GM04503 (cell line): ENCODE measurements around the gene PCNT.
"Not testable (repeated sequence)": the region's sequence is repeated elsewhere in the genome, so short reads cannot be mapped to it uniquely, and the experiment has no call there.

Source experiments
- DNase-seq: peaks from one replicate; pipeline ENCODE4 v3.0.0-alpha.2; 2012; ENCODE audit warnings: low read depth

Gene PCNT

DNA sequence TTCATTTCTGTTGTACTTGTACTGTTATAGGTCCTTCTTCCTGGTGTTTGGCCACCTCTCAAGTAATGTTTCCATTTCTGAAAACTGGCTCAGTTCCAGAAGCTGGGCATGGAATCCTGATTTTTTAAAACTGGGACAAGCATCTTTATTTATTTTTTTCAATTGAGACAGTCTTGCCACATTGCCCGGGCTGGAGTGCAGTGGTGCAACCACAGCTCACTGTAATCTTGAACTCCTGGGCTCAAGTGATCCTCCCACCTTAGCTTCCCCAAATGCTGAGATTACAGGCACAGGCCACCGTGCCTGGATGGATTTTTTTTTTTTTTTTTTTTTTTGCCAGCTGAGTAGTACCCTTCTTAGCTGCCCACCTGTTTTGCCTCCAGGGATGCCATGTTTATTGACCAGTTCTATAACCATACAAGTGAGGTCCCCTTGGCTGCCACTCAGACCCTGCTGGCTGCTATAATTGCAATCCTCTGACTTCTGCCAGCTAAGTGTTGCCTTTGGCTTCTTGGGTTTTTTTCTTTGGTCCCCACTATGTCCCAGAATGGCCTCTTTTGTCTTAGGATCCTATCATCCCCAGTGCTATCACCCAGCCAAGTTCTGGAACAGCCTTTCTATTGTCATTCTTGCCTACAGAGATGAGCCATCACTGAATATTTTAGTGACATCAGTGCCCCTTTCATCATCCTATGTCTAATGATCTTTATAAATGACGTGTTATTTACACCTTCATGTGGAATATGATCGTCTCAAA is 130.9 kb downstream of the PCNT start:
- DNase-seq, result no peak

DNA sequence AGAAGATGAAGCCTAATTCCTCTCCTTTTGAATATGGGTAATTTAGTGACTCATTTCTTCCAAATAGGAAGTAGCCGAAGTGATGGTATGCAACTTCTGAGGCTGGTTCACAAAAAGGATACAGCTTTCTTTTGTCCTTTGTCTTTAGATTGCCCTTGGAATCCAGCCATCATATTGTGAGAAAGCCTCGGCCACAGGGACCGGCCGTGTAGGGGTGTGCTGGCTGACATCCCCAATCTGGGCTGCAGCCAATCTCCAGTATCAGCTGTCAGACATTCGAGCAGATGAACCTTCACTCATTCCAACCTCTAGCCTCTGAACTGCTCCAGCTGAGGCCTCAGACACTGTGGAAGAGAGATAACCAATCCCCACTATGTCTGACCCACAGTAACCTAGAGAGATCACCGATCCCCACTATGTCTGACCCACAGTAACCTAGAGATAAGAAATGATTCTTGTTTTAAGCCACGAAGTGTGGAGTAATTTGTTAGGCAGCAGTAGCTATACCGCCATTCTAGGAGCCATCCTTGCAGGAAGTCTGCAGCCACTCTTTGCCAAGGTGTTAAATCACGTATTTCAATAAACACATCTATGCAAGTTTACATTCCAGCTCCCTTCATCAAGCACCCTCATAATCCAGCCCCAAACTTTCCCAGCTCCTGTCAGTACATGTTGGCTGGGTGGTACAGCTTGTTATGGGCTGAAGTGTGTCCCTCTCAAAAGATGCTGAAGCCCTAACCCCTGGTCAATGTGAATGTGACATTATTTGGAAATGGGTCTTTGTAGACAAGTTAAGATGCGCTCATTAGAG is 131.8 kb downstream of the PCNT start:
- no peak for DNase-seq

DNA sequence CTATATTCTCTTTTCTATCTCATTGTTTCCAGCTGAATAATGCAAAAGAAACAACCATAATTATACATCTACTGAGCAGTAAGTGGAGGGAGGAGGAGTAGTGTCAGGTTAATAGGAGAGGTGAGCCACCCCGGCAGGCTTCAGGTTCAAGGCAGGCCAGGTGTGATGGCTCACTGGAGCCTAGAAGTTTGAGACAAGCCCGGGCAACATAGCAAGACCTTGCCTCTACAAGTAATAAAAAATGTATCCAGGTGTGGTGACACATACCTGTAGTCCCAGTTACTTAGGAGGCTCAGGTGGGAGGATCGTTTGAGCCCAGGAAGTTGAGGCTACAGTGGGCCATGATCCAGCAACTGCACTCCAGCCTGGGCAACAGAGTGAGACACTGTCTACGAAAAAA is 132.8 kb downstream of the PCNT start:
- no peak for DNase-seq

GRCh38 chr21:46457801-46458314 is 133.9 kb downstream of the PCNT start:
- no peak for DNase-seq

DNA sequence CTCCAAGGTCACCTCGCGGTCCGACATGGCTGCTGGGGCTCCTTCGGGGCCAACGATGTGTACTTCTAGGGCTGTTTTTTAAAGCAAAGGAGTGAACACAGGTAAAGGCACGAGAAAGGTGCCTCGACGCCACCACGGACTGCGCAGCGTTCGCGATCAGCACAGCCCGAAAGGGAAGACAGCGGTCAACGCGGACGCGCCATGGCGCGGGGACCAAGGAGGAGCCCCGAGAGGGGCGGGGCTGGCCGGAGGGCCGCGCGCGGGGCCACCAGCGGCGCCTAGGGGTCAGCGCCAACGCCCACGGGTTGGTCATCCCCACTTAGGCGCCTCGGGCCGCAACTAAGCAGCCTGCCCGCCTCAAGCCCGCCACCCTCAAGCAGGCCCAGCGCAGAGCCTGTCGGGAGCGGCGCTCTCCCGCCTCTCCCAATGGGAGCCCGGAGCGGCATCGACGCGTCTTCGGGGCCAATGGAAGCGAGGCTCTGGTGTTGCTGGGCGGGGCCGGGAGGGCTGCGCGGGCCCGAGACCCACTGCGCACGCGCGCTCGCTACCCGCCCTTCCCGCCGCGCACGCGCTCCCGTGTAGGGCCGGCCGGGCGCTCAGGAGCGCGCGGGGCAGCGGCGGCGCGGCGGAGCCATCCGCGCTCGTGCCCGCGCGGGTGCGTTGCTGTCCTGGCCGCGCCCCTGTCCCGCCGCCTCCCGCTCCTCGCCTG is 134.5 kb downstream of the PCNT start, which contains the start of gene DIP2A:
Gene DIP2A, plus strand, starts transcription at position 577 of the 709 bp plus-strand sequence. CDS start 241 bp downstream, outside the sequence.
- DNase-seq, result peak; percentile 78

- DNase-seq, result no peak
These were observed 135.0 kb downstream of the PCNT start for GRCh38 chr21:46459024-46459355.

- DNase-seq, result no peak
These were observed 135.6 kb downstream of the PCNT start for GRCh38 chr21:46459356-46460112.

GRCh38 chr21:46461909-46462308 is 138.0 kb downstream of the PCNT start:
- DNase-seq, result no peak

GRCh38 chr21:46465153-46465552 is 141.2 kb downstream of the PCNT start:
- DNase-seq, result not testable (repeated sequence)

DNA sequence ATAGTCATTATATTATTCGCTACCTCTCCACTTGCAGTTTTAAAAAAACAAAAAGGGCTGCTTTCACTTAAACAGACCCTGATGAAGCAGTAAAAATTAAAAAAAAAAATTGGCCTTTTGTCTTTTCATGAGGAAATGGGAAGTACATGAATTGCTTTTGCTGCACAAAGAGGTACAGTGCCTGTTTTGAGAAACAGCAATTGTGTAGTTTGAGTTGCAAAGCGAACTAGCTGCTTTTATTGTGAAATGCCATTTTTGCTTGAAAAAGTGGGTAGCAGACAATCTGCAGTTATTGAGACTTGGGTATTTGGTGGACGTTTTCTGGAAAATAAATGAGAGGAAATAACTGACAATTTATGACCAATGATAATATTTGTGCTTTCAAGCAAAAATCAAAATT is 141.7 kb downstream of the PCNT start:
- DNase-seq, result no peak

DNA sequence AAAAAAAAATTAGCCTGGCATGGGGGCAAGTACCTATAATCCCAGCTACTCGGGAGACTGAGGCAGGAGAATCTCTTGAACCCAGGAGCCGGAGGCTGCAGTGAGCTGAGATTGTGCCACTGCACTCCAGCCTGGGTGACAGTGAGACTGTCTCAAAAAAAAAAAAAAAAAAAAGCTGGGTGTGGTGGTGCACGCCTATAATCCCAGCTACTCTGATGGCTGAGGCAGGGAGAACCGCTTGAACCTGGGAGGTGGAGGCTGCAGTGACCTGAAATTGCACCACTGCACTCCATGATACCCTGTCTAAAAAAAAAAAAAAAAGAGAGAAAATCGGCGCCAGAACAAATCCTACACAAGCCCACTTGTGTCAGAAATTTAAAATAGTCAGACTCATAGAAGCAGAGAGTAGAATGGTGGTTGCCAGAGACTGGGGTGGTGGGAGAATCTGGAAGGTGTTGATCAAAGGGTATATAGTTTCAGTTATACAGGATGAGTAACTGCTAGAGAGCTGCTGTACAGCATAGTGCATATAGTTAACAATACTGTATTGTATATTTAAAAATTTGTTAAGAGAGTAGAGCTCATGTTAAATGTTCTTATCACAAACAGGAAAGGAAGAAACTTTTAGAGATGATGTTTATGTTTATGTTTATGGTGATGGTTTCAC is 144.3 kb downstream of the PCNT start:
- DNase-seq, result no peak

- no peak for DNase-seq
These were observed 145.3 kb downstream of the PCNT start for GRCh38 chr21:46469275-46469674.

- no peak for DNase-seq
These were observed 147.6 kb downstream of the PCNT start for GRCh38 chr21:46471514-46471913.

DNA sequence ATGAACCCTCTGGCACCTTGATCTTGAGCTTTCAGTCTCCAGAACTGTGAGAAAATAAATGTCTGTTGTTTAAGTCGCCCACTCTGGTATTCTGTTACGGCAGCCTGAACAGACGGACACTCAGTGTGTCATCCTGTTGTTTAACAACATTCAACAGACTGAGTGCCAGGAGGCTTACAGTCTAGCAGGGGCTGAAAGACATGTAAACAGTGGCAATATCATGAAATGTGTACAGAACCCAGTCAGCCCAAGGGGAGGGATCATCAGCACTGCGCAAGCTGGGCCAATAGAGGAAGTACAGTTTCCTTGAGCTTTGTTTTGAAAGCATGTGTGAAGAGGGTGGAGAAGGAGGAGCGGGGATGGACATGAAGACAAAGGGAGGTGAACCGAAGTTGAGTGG is 148.3 kb downstream of the PCNT start:
- DNase-seq, result no peak

DNA sequence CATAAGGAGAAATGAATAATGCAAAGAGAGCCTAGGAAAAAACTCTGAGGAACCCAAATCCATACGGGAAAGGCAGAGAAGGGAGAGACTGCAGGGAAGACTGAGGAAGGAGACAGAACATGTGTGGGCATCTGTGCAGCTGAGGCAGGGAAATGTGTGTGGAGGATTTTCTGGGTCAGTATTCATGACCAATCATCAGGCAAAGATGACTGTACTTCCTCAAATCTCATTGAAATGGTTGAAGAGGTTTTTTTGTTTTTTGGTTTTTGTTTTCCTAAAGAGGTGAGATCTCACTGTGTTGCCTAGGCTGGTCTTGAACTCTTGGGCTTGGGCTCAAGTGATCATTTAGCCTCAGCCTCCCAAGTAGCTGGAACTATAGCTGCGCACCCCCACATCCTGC is 150.4 kb downstream of the PCNT start:
- DNase-seq, result no peak

DNA sequence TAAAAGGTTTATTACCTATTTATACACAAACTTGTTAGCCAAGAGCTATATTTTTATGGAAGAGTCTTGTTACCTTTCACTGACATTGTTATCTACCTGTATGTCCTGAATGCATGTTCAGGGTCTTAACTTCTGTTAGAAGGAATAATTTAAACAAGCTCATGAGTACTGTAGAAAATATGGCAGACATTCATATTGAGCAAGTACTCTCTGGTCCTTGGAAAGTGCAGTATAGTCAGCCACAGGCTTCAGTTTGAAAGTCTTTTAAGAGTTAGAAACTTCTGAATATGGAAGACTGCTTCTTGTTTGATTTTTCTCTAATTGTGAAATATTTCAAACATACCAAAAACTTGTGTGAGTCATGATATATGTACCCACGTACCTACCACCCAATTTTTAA is 151.3 kb downstream of the PCNT start:
- no peak for DNase-seq

GRCh38 chr21:46477765-46478164 is 153.8 kb downstream of the PCNT start:
- DNase-seq, result no peak

DNA sequence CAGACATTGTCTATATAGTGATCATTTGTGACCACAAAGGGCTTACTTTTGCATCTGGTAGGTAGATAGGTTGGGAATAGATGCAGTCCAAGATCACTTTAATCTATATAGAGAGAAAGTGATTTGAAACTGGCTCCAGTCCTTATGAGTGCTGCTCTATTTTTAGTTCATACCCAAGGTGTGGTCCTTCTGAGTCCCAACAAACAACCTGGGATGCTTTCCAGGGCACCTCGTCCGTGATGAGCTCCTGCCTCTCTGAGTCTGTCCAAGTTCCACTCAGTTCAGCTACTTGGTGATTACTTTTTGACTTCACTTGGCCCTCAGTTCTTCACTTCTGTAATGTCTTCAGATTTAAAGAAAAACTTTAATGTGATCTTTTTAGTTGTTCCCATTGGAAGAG is 155.0 kb downstream of the PCNT start:
- DNase-seq, result no peak

DNA sequence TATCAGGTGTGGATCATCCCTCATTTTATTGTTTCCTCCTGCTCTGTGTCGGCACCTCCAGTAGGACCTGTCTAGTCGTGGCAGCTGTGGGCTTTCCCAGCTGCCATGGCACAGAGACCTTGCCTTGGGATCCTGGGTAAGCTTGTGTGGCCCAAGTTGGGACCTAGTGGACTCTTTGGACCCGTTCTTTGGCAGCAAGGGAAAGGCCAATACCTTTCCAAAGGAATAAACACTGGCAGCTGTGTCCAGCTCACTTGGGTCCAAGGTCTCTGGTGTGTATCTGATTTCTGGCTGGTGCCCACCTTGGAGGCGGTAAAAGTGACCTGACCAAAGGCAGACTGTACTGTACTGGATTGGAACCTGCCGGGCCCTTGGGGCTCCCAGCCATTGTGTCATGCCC is 156.5 kb downstream of the PCNT start:
- no peak for DNase-seq

DNA sequence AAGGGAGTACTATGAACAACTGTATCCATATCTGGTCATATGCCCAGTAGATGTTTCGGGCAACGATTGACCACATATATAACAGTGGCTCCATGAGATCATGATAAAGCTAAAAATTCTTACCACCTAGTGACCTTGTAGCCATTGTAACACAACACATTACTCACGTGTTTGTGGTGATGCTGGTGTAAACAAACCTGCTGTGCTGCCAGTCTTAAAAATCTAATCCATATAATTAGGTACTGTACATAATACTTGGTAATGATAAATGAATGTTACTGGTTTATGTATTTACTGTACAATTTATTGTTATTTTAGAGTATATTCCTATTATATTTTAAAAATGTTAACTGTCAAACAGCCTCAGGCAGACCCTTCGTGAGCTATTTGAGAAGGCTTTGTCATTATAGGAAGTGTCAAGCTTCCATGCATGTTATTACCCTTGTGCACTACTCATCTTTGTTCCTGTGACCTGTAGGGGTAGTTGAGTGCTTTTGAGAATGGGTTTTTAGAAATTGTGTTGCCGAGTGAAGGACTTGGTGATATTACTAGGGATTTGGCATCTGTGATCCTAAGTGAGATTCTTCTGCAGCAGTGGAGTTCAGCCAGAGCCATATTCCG is 158.4 kb downstream of the PCNT start:
- no peak for DNase-seq

- DNase-seq, result no peak
These were observed 158.9 kb downstream of the PCNT start for GRCh38 chr21:46482846-46483231.
